LNCAP (cell line): Measurements from ENCODE around the gene ADAMTS9.

ENCODE experiments used
- TF ChIP-seq, protein P1 (sequence below): fragments of 450-650 bp; IDR thresholded peaks from 2 replicates; pipeline ENCODE4 v1.5.1; 2017; ENCODE audit warnings: mild to moderate bottlenecking

ADAMTS9 gene

DNA sequence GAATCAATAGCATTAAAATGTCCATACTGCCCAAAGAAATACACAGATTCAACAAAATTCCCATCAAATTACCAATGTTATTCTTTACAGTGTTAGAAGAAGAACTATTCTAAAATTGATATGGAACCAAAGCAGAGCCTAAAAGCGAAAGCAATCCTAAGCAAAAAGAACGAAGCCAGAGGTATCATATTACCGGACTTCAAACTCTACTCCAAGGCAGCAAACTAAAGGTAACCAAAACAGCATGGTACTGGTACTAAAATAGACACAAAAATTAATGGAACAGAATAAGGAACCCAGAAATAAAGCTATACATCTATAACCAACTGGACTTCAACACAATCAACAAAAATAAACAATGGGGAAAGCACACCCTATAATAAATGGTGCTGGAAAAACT lies 167.5 kb downstream of the ADAMTS9 start:
- TF ChIP-seq, protein P1, sequence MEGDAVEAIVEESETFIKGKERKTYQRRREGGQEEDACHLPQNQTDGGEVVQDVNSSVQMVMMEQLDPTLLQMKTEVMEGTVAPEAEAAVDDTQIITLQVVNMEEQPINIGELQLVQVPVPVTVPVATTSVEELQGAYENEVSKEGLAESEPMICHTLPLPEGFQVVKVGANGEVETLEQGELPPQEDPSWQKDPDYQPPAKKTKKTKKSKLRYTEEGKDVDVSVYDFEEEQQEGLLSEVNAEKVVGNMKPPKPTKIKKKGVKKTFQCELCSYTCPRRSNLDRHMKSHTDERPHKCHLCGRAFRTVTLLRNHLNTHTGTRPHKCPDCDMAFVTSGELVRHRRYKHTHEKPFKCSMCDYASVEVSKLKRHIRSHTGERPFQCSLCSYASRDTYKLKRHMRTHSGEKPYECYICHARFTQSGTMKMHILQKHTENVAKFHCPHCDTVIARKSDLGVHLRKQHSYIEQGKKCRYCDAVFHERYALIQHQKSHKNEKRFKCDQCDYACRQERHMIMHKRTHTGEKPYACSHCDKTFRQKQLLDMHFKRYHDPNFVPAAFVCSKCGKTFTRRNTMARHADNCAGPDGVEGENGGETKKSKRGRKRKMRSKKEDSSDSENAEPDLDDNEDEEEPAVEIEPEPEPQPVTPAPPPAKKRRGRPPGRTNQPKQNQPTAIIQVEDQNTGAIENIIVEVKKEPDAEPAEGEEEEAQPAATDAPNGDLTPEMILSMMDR = no peak

DNA sequence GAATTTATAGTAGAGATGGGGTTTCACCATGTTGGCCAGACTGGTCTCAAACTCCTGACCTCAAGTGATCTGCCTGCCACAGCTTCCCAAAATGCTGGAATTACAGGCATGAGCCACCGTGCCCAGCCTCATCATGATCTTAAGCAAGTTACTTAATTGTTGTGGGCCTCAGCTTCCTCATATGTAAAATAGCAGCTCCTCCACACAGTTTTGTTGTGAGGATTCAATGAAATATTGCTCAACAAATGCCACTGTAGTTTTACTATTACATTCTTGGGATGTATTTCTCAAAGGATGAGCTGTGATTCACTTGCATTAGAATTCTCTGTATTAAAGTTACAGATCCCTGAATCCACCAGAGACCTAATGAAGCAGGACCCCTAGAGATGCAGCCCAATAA lies 168.8 kb downstream of the ADAMTS9 start:
- TF ChIP-seq, protein P1 = no peak

DNA sequence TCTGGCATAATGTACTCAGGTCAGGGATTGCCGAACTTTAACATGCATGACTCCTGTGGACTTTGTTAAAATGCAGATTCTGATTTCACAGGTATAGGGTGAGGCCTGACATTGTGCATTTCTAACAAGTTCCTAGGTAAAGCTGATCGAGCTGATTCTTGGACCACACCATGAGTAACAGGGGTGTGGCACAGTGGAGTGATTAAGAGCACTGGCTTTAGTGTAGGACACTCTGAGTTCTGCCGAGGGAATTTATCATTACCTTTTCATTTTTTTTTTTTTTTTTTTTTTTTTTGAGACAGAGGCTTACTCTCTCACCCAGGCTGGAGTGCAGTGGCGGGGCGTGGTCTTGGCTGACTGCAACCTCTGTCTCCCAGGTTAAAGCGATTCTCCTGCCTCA lies 169.3 kb downstream of the ADAMTS9 start:
- TF ChIP-seq, protein P1 = no peak

DNA sequence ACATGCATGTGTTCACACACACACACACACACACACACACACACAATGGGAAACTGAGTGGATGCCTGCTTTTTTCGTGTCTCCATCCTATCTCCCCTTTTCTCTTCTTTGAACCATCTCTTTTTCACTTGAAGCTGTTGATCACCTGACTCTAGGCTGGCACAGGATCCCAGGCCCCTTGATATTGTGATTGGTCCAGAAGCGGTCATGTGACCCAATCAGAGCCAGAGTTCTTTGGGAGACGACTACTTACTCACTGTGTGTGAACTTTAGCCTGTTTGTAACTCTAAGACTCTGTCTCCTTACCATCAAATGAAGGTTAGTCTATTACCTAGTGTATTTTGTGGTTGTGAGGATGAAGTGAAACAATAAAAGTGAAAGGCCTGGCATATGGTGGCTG lies 172.9 kb downstream of the ADAMTS9 start:
- TF ChIP-seq, protein P1 = no peak

DNA sequence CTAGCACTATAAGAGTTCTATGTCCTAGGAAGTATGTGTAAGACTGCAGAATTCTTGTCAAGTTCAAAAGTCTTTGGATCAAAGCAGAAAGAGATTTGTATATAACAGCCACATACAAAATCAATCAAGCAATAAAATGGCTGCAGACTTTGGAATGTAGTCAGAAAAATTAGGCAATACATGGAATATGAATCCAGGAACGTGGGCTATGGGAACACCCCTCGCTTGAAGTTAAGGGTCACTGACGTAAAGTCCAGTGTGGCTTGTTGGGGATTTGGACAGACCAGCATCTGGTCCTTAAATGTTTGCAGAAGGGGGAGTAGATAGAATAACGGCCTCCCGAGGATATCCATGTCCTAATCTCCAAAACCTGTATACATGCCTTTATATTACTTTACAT lies 178.6 kb downstream of the ADAMTS9 start:
- TF ChIP-seq, protein P1 = no peak

DNA sequence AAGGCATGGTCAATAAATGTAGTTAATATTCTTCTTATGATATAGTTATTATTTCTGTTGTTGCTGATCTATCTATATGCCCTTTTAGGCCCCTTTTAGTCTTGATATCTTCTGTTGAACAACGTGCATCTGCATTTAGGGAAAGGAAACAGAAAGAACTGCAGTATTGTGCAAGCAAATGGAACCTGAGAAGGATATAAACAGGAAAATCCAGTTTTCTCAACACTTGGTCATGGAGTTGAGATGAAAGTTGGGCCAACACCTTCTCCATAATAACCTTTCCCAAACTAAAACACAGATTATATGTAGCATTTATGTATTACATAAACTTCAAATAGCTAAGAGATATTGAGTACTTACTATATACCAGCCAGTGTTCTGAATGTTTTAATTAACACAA lies 179.7 kb downstream of the ADAMTS9 start:
- TF ChIP-seq, protein P1 = no peak

DNA sequence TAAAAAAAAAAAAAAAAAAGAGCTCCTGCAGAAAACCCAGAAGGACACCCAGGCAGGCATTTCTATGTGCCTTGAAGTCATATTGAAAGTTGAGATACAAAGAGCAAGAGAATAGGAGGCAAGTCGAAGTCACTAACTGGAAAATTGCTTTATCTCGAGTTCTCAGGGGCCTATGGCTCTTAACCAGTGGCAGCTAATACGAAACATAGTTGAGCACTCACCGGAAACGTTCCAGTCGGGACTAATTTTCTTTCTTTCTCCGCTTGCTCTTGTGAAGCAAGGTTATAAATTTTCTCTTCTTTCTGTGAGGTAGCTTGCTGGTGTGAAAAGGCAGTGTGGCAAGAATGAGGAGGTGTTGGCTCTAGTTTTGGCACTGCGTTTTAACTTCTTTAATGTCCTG lies 181.5 kb downstream of the ADAMTS9 start:
- TF ChIP-seq, protein P1 = no peak

DNA sequence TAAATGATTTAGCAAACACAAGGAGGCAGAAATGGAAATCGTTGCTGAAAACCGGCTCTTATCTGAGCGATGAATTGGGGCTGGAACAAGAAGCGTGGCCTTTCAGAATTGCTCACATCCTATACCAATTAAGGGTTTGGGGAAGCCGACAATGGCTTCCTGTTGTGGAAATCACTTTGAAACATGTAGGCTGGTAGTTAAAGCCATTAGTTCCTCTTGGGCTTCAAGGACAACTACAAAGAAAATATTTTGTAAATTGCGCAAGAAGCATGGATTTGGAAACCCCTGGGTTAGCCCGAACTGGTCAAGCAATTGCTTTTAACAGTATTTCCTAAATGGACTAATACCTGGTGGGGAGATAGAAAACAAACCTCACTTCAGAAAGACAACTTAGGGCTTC lies 182.4 kb downstream of the ADAMTS9 start:
- TF ChIP-seq, protein P1 = no peak
